NT2/D1 (cell line): ENCODE data around the gene MMAA.
"Not testable (repeated sequence)": the region's sequence is repeated elsewhere in the genome, so short reads cannot be mapped to it uniquely, and the experiment has no call there.

Source experiments
- DNase-seq: peaks from one replicate; pipeline ENCODE4 v3.0.0-alpha.2; 2011; ENCODE audit warnings: low read depth, low spot score
- H3K27me3 ChIP-seq: 2 replicates; pipeline ENCODE4 v1.6.0; 2011; ENCODE audit warnings: mild to moderate bottlenecking; ENCODE audit not compliant: insufficient read length, insufficient read depth
- H3K36me3 ChIP-seq: 2 replicates; pipeline ENCODE4 v1.6.1; 2011; ENCODE audit warnings: mild to moderate bottlenecking, low read length, mixed read lengths; ENCODE audit not compliant: insufficient read depth, insufficient read length
- H3K4me1 ChIP-seq: 2 replicates; pipeline ENCODE4 v1.5.1; 2011; ENCODE audit not compliant: insufficient read depth, insufficient read length
- H3K4me3 ChIP-seq: 2 replicates; pipeline ENCODE4 v1.5.1; 2011; ENCODE audit warnings: low read depth; ENCODE audit not compliant: insufficient read length
- H3K9ac ChIP-seq: 2 replicates; pipeline ENCODE4 v1.6.0; 2011; ENCODE audit warnings: low read depth; ENCODE audit not compliant: insufficient read length
- H3K9me3 ChIP-seq: 2 replicates; pipeline ENCODE4 v1.5.1; 2011; ENCODE audit warnings: mild to moderate bottlenecking, low read length; ENCODE audit not compliant: insufficient read depth
- SUZ12 ChIP-seq: IDR thresholded peaks from 2 replicates; pipeline ENCODE4 v1.6.1; 2011; ENCODE audit not compliant: insufficient read length, insufficient read depth; ENCODE audit errors: extremely low read depth
- YY1 ChIP-seq: IDR thresholded peaks from 2 replicates; pipeline ENCODE4 v1.6.1; 2011; ENCODE audit not compliant: insufficient read length, insufficient read depth
- ZNF274 ChIP-seq: IDR thresholded peaks from 2 replicates; pipeline ENCODE4 v1.6.1; 2011; ENCODE audit warnings: mild to moderate bottlenecking, low read depth, low read length

The MMAA gene

DNA sequence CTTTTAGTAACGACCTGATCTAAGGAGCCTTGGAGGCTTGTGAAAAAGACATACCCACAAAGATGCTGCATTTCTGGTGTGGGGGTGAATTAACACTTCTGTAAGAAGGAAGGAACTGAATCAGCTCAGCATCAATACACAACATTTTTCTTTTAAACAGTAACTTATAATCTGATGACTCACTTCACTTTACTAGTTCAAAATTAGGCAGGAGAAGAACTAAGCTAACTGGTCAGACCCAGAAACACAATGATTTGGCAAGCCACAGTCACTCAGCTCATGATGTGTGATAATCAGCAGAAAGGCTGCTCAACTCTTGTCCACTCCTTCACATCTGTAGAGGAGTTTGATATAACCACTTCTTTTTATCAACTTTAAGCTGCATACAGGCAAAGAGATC, 4.6 kb downstream of the MMAA start:
- Histone ChIP-seq H3K9ac (no peak overlapping the region), H3K9me3 (no peaks in the 10 kb centered on the region), H3K27me3 (no peaks in the 10 kb centered on the region), H3K36me3 (no peaks in the 10 kb centered on the region), H3K4me3 (no peak overlapping the region), H3K4me1 (no peaks in the 10 kb centered on the region)
- DNase-seq: no peak
- no peak for TF ChIP-seq YY1
- TF ChIP-seq ZNF274: no peak
- TF ChIP-seq SUZ12: no peak

DNA sequence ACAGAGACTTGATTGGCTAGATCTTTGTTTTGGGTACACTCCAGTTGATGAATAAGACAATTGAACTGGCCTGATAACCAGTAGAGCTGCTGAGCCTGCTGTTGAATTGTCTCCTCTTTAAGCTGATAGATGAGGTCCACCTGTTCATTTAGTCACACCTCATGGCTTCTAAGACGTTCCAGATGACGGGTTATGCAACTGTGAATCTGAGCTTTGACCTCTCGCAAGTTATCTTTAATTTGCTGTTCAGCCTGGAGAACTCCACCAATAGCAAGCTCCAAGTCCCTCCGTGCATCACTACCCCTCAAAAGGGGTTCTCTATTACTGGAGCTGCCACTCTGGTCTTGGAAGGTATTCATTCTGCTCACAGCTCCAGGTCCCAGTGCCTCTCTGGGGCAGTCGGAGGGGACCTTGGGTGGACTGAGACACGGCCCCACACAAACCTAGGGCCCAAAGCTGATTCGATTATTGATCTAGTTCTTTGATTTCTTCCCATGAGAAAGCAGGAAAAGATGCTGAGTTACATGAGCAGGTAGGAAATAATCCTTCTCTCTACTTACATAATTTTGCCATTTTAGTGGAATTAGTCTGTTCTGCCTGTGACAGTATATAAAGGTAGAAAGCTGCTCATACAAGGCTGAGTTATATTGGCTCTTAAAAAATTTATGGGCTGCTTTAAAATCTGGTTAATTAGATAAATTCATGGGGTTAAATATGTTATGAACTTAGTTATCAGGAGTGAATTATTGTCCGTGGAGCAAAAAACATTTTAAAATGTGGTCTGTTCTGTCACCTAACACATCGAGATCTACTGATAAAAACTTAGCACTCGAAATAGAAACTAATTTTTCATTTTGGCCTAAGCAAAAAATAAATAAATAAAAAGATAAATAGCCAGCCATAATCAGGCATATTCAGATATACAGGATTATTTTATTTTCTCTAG, 6.8 kb downstream of the MMAA start:
- Histone ChIP-seq H3K36me3 (no peaks in the 10 kb centered on the region), H3K4me1 (no peaks in the 10 kb centered on the region), H3K9me3 (no peaks in the 10 kb centered on the region), H3K4me3 (no peak overlapping the region), H3K27me3 (no peaks in the 10 kb centered on the region), H3K9ac (no peak overlapping the region)
- no peak for DNase-seq
- TF ChIP-seq ZNF274: no peak
- TF ChIP-seq YY1: no peak
- TF ChIP-seq SUZ12: no peak

DNA sequence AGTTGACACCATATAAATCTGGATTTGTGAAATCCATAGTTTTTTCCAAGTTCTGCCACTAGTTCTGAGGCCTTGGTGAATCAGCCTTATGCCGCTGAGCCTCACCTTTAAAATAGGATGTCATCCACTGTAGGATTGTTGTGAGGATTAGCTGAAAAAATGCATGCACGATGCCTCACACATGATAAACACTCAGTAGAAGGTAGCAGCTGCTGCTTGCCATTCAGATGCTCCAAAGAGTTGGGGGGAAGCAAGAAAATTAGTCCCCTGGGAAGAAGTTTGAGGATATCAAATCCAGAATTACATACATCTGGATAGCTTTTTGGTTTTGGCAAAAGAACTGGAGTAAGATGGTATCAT, 7.4 kb downstream of the MMAA start:
- H3K4me3 ChIP-seq: no peak overlapping the region
- no peak for DNase-seq
- H3K9ac ChIP-seq: no peak overlapping the region
- no peaks in the 10 kb centered on the region for H3K4me1 ChIP-seq
- H3K27me3 ChIP-seq: no peaks in the 10 kb centered on the region
- H3K36me3 ChIP-seq: no peaks in the 10 kb centered on the region
- TF ChIP-seq YY1 (no peak), SUZ12 (no peak), ZNF274 (no peak)
- no peaks in the 10 kb centered on the region for H3K9me3 ChIP-seq

DNA sequence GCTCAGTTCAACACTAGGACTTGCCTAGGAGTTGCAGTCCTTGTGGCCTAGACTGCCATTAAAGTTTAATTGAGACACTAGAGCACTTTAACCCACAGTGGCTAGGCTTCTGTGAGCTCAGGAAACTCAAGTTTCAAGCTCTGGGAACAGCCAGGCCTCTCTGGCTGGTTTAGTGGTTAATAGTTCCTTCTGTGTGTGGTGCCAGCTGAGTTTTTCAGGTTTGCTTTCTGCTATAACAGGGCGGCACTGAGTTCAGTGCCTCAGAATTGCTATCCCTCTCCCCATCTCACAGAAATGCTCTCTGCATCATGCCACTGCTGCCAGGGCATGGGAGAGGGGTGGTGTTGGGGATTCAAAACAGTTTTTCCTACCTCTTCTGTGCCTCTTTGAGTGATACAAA, 15.9 kb downstream of the MMAA start:
- DNase-seq: no peak
- no peaks in the 10 kb centered on the region for H3K27me3 ChIP-seq
- TF ChIP-seq YY1: no peak
- no peak for TF ChIP-seq ZNF274
- no peak for TF ChIP-seq SUZ12
- H3K9ac ChIP-seq: no peak overlapping the region
- no peak overlapping the region for H3K4me3 ChIP-seq
- no peaks in the 10 kb centered on the region for H3K4me1 ChIP-seq
- no peaks in the 10 kb centered on the region for H3K9me3 ChIP-seq
- no peaks in the 10 kb centered on the region for H3K36me3 ChIP-seq

DNA sequence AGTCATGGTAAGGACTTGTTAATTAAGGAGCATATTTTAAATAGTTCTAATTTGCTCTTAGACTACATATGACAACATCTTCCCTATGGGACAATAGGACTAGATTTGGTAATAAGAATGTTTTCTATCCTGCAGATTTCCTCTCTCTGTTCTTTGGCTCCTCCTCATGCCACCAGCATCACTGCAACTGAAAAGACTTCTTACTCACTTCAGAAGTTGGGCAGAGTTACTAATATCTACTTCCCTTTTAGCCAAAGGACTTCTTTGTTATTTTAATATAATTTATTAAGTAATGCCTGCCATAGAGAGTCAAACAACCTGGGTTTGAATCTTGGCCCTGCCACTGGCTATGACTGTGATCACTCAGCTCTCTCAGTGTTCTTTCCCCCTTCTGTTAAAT, 16.4 kb downstream of the MMAA start:
- TF ChIP-seq SUZ12: no peak
- no peak for TF ChIP-seq YY1
- no peak for TF ChIP-seq ZNF274
- H3K4me1 ChIP-seq: no peaks in the 10 kb centered on the region
- DNase-seq: no peak

DNA sequence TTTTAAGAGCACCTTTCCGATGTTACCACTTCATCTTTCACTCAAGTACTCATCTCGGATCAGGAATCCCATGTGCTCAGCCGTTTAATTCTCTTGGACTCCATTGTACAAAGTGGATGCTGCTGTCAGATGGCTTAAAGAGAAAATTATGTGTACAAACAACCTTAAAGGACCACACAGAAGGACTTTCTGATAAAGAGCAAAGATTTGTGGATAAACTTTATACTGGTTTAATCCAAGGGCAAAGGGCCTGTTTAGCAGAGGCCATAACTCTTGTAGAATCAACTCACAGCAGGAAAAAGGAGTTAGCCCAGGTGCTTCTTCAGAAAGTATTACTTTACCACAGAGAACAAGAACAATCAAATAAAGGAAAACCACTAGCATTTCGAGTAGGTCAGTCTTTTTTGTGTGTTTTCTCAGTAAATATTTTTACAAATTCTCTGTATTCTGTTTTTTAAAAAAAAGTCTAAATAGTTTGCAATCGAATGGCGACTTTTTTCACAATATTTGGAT, 20.1 kb downstream of the MMAA start:
- Histone ChIP-seq H3K9me3 (no peaks in the 10 kb centered on the region), H3K4me1 (no peaks in the 10 kb centered on the region), H3K36me3 (no peaks in the 10 kb centered on the region), H3K9ac (no peak overlapping the region), H3K4me3 (no peak overlapping the region), H3K27me3 (no peaks in the 10 kb centered on the region)
- DNase-seq: no peak
- TF ChIP-seq YY1: no peak
- TF ChIP-seq SUZ12: no peak
- no peak for TF ChIP-seq ZNF274

More for the DNA sequence above, 16.4 kb downstream of the MMAA start:
- H3K36me3 ChIP-seq: no peaks in the 10 kb centered on the region
- no peak overlapping the region for H3K4me3 ChIP-seq
- no peak overlapping the region for H3K9ac ChIP-seq
- H3K27me3 ChIP-seq: no peaks in the 10 kb centered on the region
- no peaks in the 10 kb centered on the region for H3K9me3 ChIP-seq

DNA sequence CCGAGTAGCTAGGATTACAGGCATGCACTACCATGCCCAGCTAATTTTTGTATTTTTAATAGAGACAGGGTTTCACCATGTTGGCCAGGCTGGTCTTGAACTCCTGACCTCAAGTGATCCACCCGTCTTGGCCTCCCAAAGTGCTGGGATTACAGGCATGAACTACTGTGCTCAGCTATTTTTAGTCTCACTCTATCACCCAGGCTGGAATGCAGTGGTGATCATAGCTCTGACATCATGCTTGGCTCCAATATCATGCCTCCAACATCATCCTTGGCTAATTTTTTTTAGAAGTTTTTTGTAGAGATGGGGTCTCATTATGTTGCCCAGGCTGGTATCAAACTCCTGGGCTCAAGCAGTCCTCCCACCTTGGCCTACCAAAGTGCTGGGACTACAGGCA, 21.1 kb downstream of the MMAA start:
- H3K4me1 ChIP-seq, H3K4me3 ChIP-seq, DNase-seq, H3K36me3 ChIP-seq, H3K9me3 ChIP-seq, H3K9ac ChIP-seq, H3K27me3 ChIP-seq: not testable (repeated sequence)

DNA sequence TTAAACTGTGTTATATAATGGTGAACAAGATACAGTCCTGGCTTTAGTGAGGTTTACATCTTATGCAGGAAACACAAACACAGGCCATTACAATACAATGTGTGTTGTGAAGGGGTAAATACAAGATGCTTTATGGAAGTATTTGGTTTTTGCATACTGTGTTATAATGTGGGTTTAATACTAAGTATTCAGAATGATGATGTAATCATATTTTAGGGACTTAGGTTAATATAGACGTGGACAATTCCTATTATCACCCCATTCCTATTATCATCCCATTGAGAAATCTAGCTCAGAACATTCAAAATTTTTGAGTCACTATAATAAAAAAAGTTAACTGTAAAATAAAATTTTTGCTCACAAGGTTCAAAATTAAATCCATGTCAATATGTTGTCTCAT, 24.1 kb downstream of the MMAA start:
- no peaks in the 10 kb centered on the region for H3K4me1 ChIP-seq
- H3K36me3 ChIP-seq: no peaks in the 10 kb centered on the region
- no peak overlapping the region for H3K4me3 ChIP-seq
- H3K9ac ChIP-seq: no peak overlapping the region
- TF ChIP-seq ZNF274: no peak
- no peak for TF ChIP-seq YY1
- no peak for TF ChIP-seq SUZ12
- no peaks in the 10 kb centered on the region for H3K9me3 ChIP-seq
- no peak for DNase-seq
- no peaks in the 10 kb centered on the region for H3K27me3 ChIP-seq
